ENCODE data around the gene CCDC71. TPM values are rescaled to one million over a fixed set of nuclear protein-coding genes. Genes with fewer than 3 reads are reported as not detected.
A peak's percentile ranks its signal among the peaks of the same experiment; 100 is the strongest.

The CCDC71 gene
- total and polyA plus RNA-seq, 2 of the 13 experiments (the other 11 are each of a cell fraction or from before 2014, with no cell fraction given) = 9.7 to 14.3 TPM

DNA sequence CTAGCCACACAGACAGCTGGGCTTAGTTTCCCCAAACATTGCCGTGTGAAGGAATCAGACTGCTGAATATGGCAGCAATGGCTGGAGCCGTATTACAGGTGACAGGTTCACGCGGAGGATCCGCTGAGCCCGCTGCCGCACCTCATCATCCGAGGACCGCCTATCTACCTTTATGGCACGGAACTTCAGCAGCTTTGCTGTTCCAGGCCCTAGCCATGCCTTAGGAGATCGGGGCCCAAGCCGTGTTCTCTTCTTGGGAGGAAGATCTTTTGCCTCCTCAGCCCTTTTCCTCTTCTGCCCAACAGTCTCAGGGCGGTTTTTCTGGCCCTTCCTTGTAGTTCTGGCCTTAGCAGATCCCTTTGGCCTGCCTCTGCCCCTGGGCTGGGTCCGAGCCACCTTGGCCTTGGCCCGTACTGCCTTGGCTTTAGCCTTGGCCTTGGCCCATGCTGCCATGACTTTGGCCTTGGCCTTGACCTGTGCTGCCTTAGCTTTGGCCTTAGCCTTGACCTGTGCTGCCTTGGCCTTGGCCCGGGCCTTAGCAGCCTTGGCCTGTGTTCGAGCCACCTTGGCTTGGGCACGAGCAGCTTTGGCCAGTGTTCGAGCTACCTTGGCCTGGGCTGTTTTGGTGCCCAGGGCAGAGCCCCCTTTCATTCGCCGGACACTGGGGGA lies 3.2 kb downstream of the CCDC71 start:
- H3K27ac ChIP-seq (ENCODE audit: extremely low read length, insufficient read depth, low read length) = no peak overlapping the region
- FAIRE-seq (no peak), ATAC-seq (no peak), DNase-seq (ENCODE audit: low spot score) (no peak)
- no peak overlapping the region for H3K9ac ChIP-seq (ENCODE audit: insufficient read depth, low read depth, low read length)
- no TSS peak for BruUV-seq (replicated peaks)
- H2AFZ ChIP-seq (ENCODE audit: low read length) = no peak overlapping the region
- peaks cover 16% of the 10 kb centered on the region for H3K79me2 ChIP-seq (ENCODE audit: insufficient read depth, low read length)
- TF ChIP-seq ZC3H4 (CRISPR knock-in tag; IDR thresholded peaks at IDR 0.05; ENCODE audit: borderline replicate concordance) (0 out of 2 replicates have a peak, but pooled peaks have one; percentile 59), SKI (IDR thresholded peaks at IDR 0.05; ENCODE audit: partially characterized antibody) (peak; percentile 48), AGO2 (optimal IDR thresholded peaks at IDR 0.05; ENCODE audit: low read depth, low read length) (peak; percentile 89), RBM22 (optimal IDR thresholded peaks at IDR 0.05; ENCODE audit: low read length) (peak; percentile 85), YY1 (IDR thresholded peaks at IDR 0.05; ENCODE audit: insufficient read depth, insufficient replicate concordance, low read depth, low read length) (peak; percentile 9), RBFOX2 (IDR thresholded peaks at IDR 0.05; ENCODE audit: low read depth, low read length) (peak; percentile 67), RARA (CRISPR knock-in tag; IDR thresholded peaks at IDR 0.05) (peak; percentile 50; the same call in 1 of the 2 replicates), MTA3 (CRISPR knock-in tag; IDR thresholded peaks at IDR 0.05) (no peak), POLR2G (IDR thresholded peaks at IDR 0.05; ENCODE audit: low read depth, low read length) (peak; percentile 19), ZC3H13 (CRISPR knock-in tag; IDR thresholded peaks at IDR 0.05) (peak; percentile 83)
- TF ChIP-seq, protein P1, sequence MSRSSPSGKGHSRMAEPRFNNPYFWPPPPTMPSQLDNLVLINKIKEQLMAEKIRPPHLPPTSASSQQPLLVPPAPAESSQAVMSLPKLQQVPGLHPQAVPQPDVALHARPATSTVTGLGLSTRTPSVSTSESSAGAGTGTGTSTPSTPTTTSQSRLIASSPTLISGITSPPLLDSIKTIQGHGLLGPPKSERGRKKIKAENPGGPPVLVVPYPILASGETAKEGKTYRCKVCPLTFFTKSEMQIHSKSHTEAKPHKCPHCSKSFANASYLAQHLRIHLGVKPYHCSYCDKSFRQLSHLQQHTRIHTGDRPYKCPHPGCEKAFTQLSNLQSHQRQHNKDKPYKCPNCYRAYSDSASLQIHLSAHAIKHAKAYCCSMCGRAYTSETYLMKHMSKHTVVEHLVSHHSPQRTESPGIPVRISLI (CRISPR knock-in tag; IDR thresholded peaks at IDR 0.05; ENCODE audit: borderline replicate concordance) = no peak
- H3K27me3 ChIP-seq (ENCODE audit: control insufficient read depth in 1 of 2, insufficient read depth in 2 of 2, low read length in 2 of 2) = no peaks in the 10 kb centered on the region; a peak in 1 of 5 replicates
- CTCF ChIA-PET (ENCODE audit: low intra/inter-chr PET ratio, low total read pairs) = no interaction called here
- WGBS (ENCODE audit: low lambda C conversion rate) = 98% methylated on average over 19 of the region's 21 CpGs
- in situ Hi-C loops (cut with HindIII; ENCODE audit: extremely low pct_ligation_motif_present, low pct_unique_long_range_greater_than_20kb) = loop anchor here (25.0 kb wide), 1 partner anchor 274 kb away; the partner anchor contains the start of gene NICN1
- peaks cover 42% of the 10 kb centered on the region for H3K4me1 ChIP-seq (ENCODE audit: insufficient read depth, low read length)
- intact Hi-C loops (cut with micrococcal nuclease; ENCODE audit: unreplicated experiment) = no loop called here
- POLR2A ChIA-PET = interaction anchor here (1.0 to 2.0 kb wide), 2 partner anchors 70 to 177 kb away, joined by 4 to 5 read pairs; partner anchors contain the start of gene USP4
- no peak overlapping the region for H3K4me2 ChIP-seq (ENCODE audit: low read depth, low read length)
- H4K20me1 ChIP-seq (ENCODE audit: insufficient read depth, low read length) = no peaks in the 10 kb centered on the region
- H3K9me3 ChIP-seq (ENCODE audit: low read length) = no peaks in the 10 kb centered on the region
- H3K4me3 ChIP-seq (replicated peaks in 1 of 3; ENCODE audit: insufficient read depth in 1 of 3, low read depth in 2 of 3, low read length in 3 of 3) = no peak overlapping the region
- H3K36me3 ChIP-seq (replicated peaks in 1 of 2; ENCODE audit: control insufficient read depth in 1 of 2, insufficient read depth in 2 of 2, low read length in 2 of 2) = peaks cover 5 to 20% of the 10 kb centered on the region in 2 experiments; a peak in 4 of 5 replicates

Measured in HepG2 (cell line).